Gastroesophageal sphincter (tissue), 3 donors: ENCODE results near the gene NKAIN2.

Experiments used
- CTCF ChIP-seq, 4 experiments: fragments of 200-600 bp in 2 of 4; fragments of 450-650 bp in 2 of 4; sonication (generic) in 1 of 4; IDR thresholded peaks; one replicate each; pipeline ENCODE4 v1.5.1; 2017 to 2019; ENCODE audit warnings: antibody characterized with exemption in 4 of 4, mild to moderate bottlenecking in 2 of 4, moderate library complexity in 2 of 4
- EP300 ChIP-seq: sonication (generic); formaldehyde crosslinking; IDR thresholded peaks from one replicate; pipeline ENCODE4 v1.6.1; 2017; ENCODE audit warnings: antibody characterized with exemption, mild to moderate bottlenecking
- POLR2A ChIP-seq, 2 donors: fragments of 450-650 bp; IDR thresholded peaks; one replicate each; pipeline ENCODE4 v1.6.1; 2017; ENCODE audit warnings: antibody characterized with exemption in 2 of 2, mild to moderate bottlenecking in 2 of 2, moderate library complexity in 1 of 2
- POLR2AphosphoS5 ChIP-seq: sonication (generic); formaldehyde crosslinking; IDR thresholded peaks from one replicate; pipeline ENCODE4 v1.6.1; 2017; ENCODE audit warnings: antibody characterized with exemption

GRCh38 chr6:124099520-124099919, 295.9 kb downstream of the NKAIN2 start:
- no peak for TF ChIP-seq CTCF (IDR thresholded peaks at IDR 0.05)
- no peak for TF ChIP-seq POLR2A (IDR thresholded peaks at IDR 0.05)
- TF ChIP-seq POLR2AphosphoS5, result no peak
- no peak for TF ChIP-seq EP300
